Breast epithelium (tissue), 3 donors: Measurements from ENCODE around the gene CFAP65.

Experiments used
- CTCF ChIP-seq, 3 donors: fragments of 450-650 bp; IDR thresholded peaks; one replicate each; pipeline ENCODE4 v1.5.1; 2016 to 2017; ENCODE audit warnings: antibody characterized with exemption in 3 of 3, mild to moderate bottlenecking in 3 of 3, moderate library complexity in 3 of 3
- POLR2A ChIP-seq: fragments of 450-650 bp; IDR thresholded peaks from one replicate; pipeline ENCODE4 v1.6.1; 2016; ENCODE audit warnings: antibody characterized with exemption, mild to moderate bottlenecking, moderate library complexity
- POLR2AphosphoS5 ChIP-seq, 3 donors: sonication (generic); formaldehyde crosslinking; IDR thresholded peaks; one replicate each; pipeline ENCODE4 v1.6.1; 2017; ENCODE audit warnings: antibody characterized with exemption in 3 of 3

GRCh38 chr2:219016721-219017120 lies 24.6 kb downstream of the CFAP65 start:
- no peak for TF ChIP-seq CTCF (IDR thresholded peaks at IDR 0.05)
- no peak for TF ChIP-seq POLR2A
- no peak for TF ChIP-seq POLR2AphosphoS5 (IDR thresholded peaks at IDR 0.05)
